ENCODE measurements around the gene AUTS2.

DNA sequence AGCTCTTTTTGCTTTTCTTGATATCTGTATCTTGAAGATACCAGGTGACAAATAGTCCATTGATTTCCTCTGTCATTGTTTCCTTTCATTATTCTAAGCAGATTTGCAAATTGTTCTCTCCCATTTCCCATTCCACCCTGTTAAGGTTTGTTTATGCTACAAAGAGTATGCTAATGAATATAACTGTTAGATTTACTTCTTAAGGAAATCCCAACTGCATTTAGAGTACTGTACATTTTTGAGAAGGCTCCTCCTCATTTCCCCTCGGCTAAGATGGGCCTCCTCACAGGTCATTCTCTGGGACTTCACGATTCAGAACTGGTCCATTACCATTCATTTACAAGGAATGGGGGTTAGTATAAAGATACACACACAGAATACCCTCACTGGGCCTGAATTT is 15.6 kb downstream of the AUTS2 start:
- TF ChIP-seq BRCA1 (IDR thresholded peaks at IDR 0.05; ENCODE audit: low read depth, low read length) (no peak), CEBPB (IDR thresholded peaks at IDR 0.05; ENCODE audit: low read depth, low read length) (no peak), EP300 (IDR thresholded peaks at IDR 0.05; ENCODE audit: borderline replicate concordance in 1 of 2, low read depth in 2 of 2, low read length in 2 of 2) (no peak), RNF2 (IDR thresholded peaks at IDR 0.05; ENCODE audit: borderline replicate concordance, low read depth, low read length, missing control alignments, poor library complexity, severe bottlenecking) (no peak), BACH1 (IDR thresholded peaks at IDR 0.05; ENCODE audit: low read length) (no peak)
- TF ChIP-seq, protein P1, sequence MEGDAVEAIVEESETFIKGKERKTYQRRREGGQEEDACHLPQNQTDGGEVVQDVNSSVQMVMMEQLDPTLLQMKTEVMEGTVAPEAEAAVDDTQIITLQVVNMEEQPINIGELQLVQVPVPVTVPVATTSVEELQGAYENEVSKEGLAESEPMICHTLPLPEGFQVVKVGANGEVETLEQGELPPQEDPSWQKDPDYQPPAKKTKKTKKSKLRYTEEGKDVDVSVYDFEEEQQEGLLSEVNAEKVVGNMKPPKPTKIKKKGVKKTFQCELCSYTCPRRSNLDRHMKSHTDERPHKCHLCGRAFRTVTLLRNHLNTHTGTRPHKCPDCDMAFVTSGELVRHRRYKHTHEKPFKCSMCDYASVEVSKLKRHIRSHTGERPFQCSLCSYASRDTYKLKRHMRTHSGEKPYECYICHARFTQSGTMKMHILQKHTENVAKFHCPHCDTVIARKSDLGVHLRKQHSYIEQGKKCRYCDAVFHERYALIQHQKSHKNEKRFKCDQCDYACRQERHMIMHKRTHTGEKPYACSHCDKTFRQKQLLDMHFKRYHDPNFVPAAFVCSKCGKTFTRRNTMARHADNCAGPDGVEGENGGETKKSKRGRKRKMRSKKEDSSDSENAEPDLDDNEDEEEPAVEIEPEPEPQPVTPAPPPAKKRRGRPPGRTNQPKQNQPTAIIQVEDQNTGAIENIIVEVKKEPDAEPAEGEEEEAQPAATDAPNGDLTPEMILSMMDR (IDR thresholded peaks at IDR 0.05; ENCODE audit: control extremely low read depth in 1 of 3, insufficient read depth in 1 of 3, low read depth in 1 of 3, low read length in 3 of 3), result no peak
